ENCODE data around the gene SYT2. TPM values are rescaled to one million over a fixed set of nuclear protein-coding genes. Genes with fewer than 3 reads are reported as not detected.
A peak's percentile ranks its signal among the peaks of the same experiment; 100 is the strongest.

SYT2 gene
- total RNA-seq, 1 donor from 2014 or later: 0.07 TPM

DNA sequence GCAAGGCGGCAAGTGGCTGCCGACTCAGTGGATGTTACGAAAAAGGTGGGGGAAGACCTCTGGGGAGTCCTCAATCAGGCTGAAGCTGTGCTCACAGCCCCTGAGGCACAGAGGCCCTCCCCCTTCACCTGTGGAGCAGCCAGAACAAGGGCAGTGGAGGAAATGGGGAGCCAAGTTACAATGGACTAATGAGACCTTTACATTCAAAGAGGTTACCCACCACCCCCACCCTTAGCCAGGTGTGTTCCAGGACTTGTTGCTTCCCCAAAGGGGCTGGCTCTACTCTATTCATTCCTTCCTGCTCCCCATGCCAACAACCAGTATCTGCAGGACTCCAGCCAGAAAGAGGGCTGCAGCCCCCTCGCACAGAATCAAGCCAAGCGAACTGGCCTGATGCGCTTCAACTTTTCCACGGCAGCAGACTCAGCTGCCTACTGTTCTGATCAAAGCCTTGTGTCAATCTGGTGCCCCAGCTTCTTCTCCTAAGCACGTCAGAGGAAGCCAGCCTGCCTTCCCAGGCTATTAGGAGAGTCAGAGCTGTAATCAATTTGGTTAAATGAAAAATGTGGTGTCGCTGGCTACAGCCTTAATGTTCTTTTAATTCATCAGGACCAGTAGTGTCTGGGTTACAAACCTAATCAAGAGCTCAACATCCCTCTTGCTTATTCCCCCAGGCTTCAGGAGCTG, 1.8 kb upstream of the SYT2 start:
- no peak for DNase-seq (ENCODE audit: low spot score)
- Mint-ChIP-seq H3K4me3 (ENCODE audit: unreplicated experiment) (no peak overlapping the region), H3K27ac (ENCODE audit: unreplicated experiment) (no peak overlapping the region), H3K9me3 (ENCODE audit: low read depth) (no peaks in the 10 kb centered on the region), H3K27me3 (ENCODE audit: low read depth) (peaks cover 60% of the 10 kb centered on the region), H3K4me1 (ENCODE audit: low read depth) (peaks cover 10% of the 10 kb centered on the region), H3K36me3 (ENCODE audit: low read depth) (peaks cover 2% of the 10 kb centered on the region)
- TF ChIP-seq CTCF (IDR thresholded peaks at IDR 0.05): no peak

DNA sequence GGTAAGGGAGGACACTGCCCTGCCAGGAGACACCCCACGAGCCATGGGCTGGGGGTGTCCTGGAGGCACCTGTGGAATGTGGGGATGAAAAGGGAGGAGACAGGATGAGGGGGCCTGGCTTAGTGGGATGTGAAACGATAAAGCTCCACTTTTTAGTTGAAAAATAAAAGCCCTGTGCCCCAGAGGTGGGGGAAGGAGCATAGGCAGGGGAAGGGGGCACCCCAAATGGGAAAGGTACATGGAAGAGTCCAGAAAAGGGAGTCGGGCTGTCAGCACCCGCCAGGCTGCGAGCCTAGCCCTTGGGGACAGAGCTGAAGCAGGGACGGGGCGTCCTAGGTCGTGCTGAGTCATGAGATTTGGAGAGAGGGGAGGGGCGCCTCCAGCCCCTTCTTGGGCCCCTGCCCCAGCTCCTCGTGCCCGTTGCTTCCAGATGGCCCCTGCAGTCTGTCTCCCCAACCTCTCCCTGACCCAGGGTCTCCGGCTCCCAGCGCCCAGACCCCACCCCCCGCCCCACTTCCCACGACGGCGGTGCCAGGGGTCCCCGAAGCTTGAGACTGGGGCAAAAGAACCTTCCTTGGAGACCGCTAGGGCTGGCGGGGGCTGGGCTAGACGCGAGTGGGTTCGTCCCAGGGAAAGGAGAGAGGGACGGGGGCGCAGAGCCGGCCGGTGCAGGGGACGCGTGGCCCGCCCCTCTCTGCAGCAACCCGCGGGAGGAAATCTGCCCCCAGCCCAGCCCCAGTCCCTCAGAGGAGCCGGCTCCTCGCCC, 795 bp downstream of the SYT2 start:
- H3K27me3 Mint-ChIP-seq (ENCODE audit: low read depth): peaks cover 68% of the 10 kb centered on the region
- H3K9me3 Mint-ChIP-seq (ENCODE audit: low read depth): no peaks in the 10 kb centered on the region
- H3K36me3 Mint-ChIP-seq (ENCODE audit: low read depth): peaks cover 2% of the 10 kb centered on the region
- H3K4me3 Mint-ChIP-seq (ENCODE audit: unreplicated experiment): peak overlapping the region; percentile 59
- no peak for TF ChIP-seq CTCF (IDR thresholded peaks at IDR 0.05)
- H3K4me1 Mint-ChIP-seq (ENCODE audit: low read depth): peaks cover 10% of the 10 kb centered on the region
- H3K27ac Mint-ChIP-seq (ENCODE audit: unreplicated experiment): no peak overlapping the region
- DNase-seq (ENCODE audit: low spot score): no peak

DNA sequence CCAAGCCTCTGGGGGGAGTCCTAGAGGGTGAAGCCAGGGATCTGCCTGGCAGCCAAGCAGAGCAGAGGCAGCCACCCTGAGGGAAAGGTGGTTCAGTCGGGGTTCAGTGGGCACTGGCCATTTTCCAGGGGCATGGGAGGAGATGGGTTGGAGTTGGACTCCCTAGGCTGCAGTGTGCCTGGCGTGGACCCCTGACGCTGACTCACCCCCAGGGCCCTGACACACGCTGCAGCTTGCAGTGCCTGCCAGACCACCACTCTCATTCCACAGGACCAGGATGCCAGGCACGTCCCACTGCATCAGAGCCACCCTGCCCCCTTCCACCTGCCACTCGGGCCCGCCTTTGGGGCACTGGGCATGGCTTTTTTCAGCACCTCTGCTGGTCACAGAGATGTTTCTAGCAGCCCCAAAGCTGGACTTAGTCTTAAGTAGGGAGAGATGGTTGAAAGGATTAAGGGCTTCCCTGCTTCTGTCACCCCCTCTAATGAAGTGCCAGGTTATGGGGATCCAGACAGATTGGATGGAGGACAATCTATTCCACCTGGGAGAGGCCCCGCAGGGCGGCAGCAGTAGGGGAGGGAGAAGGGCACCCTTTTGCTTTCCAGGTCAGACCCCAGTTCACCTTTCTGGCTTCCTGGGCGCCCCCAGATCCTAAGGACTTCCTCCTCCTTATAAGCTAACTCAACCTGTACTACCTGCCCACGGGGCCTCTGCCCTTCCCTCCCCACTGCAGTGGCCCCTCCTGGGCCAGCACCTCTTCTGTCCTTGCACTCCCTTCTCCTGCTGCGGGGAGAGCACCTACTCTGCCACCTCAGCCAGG, 1.6 kb downstream of the SYT2 start:
- H3K27me3 Mint-ChIP-seq (ENCODE audit: low read depth): peaks cover 76% of the 10 kb centered on the region
- no peak for DNase-seq (ENCODE audit: low spot score)
- peaks cover 10% of the 10 kb centered on the region for H3K4me1 Mint-ChIP-seq (ENCODE audit: low read depth)
- peaks cover 2% of the 10 kb centered on the region for H3K36me3 Mint-ChIP-seq (ENCODE audit: low read depth)
- H3K9me3 Mint-ChIP-seq (ENCODE audit: low read depth): no peaks in the 10 kb centered on the region
- H3K27ac Mint-ChIP-seq (ENCODE audit: unreplicated experiment): no peak overlapping the region
- H3K4me3 Mint-ChIP-seq (ENCODE audit: unreplicated experiment): peak overlapping the region; percentile 57
- TF ChIP-seq CTCF (IDR thresholded peaks at IDR 0.05): no peak

GRCh38 chr1:202706851-202707250, 3.4 kb downstream of the SYT2 start:
- no peaks in the 10 kb centered on the region for H3K9me3 Mint-ChIP-seq (ENCODE audit: low read depth)
- H3K4me1 Mint-ChIP-seq (ENCODE audit: low read depth): peaks cover 10% of the 10 kb centered on the region
- H3K27ac Mint-ChIP-seq (ENCODE audit: unreplicated experiment): no peak overlapping the region
- DNase-seq (ENCODE audit: low spot score): no peak
- no peak for TF ChIP-seq CTCF (IDR thresholded peaks at IDR 0.05)
- peaks cover 75% of the 10 kb centered on the region for H3K27me3 Mint-ChIP-seq (ENCODE audit: low read depth)
- H3K36me3 Mint-ChIP-seq (ENCODE audit: low read depth): peaks cover 2% of the 10 kb centered on the region
- H3K4me3 Mint-ChIP-seq (ENCODE audit: unreplicated experiment): no peak overlapping the region

DNA sequence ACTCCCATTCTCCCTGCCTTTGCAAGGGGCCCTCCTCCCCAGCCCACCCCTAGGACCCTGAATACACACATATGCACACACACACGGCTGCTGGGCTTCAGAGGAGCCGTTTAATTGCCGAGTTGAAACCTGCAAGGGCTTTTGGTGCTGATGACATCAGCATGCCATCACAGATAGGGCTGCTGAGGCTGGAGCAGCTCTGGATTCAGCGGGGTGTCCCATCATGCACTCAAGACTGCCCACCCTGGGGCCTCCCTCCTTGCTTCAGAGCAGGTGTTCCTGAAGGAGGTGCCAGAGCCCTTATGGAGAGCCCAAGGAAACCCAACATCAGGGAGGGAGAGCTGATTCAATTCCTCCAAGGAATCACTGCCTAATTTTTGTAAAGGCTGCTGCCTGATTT, 5.7 kb downstream of the SYT2 start:
- Mint-ChIP-seq H3K27ac (ENCODE audit: unreplicated experiment) (no peak overlapping the region), H3K9me3 (ENCODE audit: low read depth) (no peaks in the 10 kb centered on the region), H3K4me3 (ENCODE audit: unreplicated experiment) (no peak overlapping the region), H3K36me3 (ENCODE audit: low read depth) (no peaks in the 10 kb centered on the region), H3K27me3 (ENCODE audit: low read depth) (peaks cover 80% of the 10 kb centered on the region), H3K4me1 (ENCODE audit: low read depth) (peaks cover 5% of the 10 kb centered on the region)
- no peak for DNase-seq (ENCODE audit: low spot score)
- no peak for TF ChIP-seq CTCF (IDR thresholded peaks at IDR 0.05)

Measured in chondrocyte (in vitro differentiated cells).